GM12878 (cell line): ENCODE results near the gene YBX2. TPM values are rescaled to one million over a fixed set of nuclear protein-coding genes. Genes with fewer than 3 reads are reported as not detected.
A peak's percentile ranks its signal among the peaks of the same experiment; 100 is the strongest.

ENCODE experiments used
- ATAC-seq: fragments of 200-7000 bp; cut with Tn5 transposase; 3 replicates; pipeline ENCODE4 v1.9.1; 2020; ENCODE audit warnings: mild to moderate bottlenecking, moderate library complexity
- BruUV-seq: library from RNA; stranded (reverse); fragments of 400-500 nt; replicated peaks from 2 replicates; lab custom pipeline; 2021; lab: Mats Ljungman, UMichigan
- CTCF ChIA-PET: fragments of 300-600 bp; sonication (Branson Sonifier 250); formaldehyde crosslinking; extraction: SDS; loops from one replicate; lab custom pipeline; 2021; ENCODE audit warnings: inconsistent platforms; lab: Yijun Ruan, JAX
- POLR2A ChIA-PET: fragments of 350-600 bp; formaldehyde crosslinking; extraction: SDS; loops from one replicate; lab custom pipeline; 2021; ENCODE audit warnings: inconsistent platforms; lab: Charles Lee
- RAD21 ChIA-PET: fragments of 300-600 bp; sonication (Branson Sonifier 250); formaldehyde crosslinking; loops from one replicate; lab custom pipeline; 2023; ENCODE audit warnings: antibody characterized with exemption; ENCODE audit not compliant: unreplicated experiment; lab: Charles Lee
- SMC1A ChIA-PET: fragments of 300-600 bp; sonication (Branson Sonifier 250); formaldehyde crosslinking; loops from one replicate; lab custom pipeline; 2023; ENCODE audit not compliant: unreplicated experiment, uncharacterized antibody; lab: Charles Lee
- DNase-seq: peaks from one replicate; pipeline ENCODE4 v3.0.0-alpha.2; 2011; ENCODE audit warnings: low read depth, low spot score
- FAIRE-seq: peaks from 3 replicates; lab custom pipeline; 2011; peaks lifted over from hg19 to GRCh38; lab: Jason Lieb, UNC
- H2AFZ ChIP-seq: 2 replicates; pipeline ENCODE4 v1.6.0; 2011; ENCODE audit warnings: low read depth, low read length, control low read depth; ENCODE audit not compliant: control insufficient read depth
- H3K27ac ChIP-seq: 2 replicates; pipeline ENCODE4 v1.5.1; 2011; ENCODE audit warnings: control low read depth; ENCODE audit not compliant: control insufficient read depth, insufficient read depth
- H3K27me3 ChIP-seq, 2 experiments: replicated peaks in 1 of 2; 2 replicates each; pipeline versions ENCODE4 v1.6.0 to v1.6.1; 2011; ENCODE audit warnings: low read length in 1 of 2; ENCODE audit not compliant: control insufficient read depth in 2 of 2, insufficient read depth in 2 of 2
- H3K36me3 ChIP-seq, 2 experiments: 2 replicates each; pipeline ENCODE4 v1.5.1; 2011; ENCODE audit warnings: low read length in 1 of 2; ENCODE audit not compliant: control insufficient read depth in 2 of 2, insufficient read depth in 2 of 2
- H3K4me1 ChIP-seq: 2 replicates; pipeline ENCODE4 v1.6.1; 2011; ENCODE audit warnings: mild to moderate bottlenecking, low read length, moderate library complexity, mixed read lengths; ENCODE audit not compliant: control insufficient read depth, insufficient read depth
- H3K4me2 ChIP-seq: 2 replicates; pipeline ENCODE4 v1.6.0; 2011; ENCODE audit warnings: control low read depth; ENCODE audit not compliant: control insufficient read depth, insufficient read depth
- H3K4me3 ChIP-seq: fragments of 200-600 bp; sonication (generic); 2 replicates; pipeline ENCODE4 v1.5.1; 2016
- H3K79me2 ChIP-seq: 2 replicates; pipeline ENCODE4 v1.6.0; 2011; ENCODE audit warnings: low read length; ENCODE audit not compliant: control insufficient read depth, insufficient read depth
- H3K9ac ChIP-seq: 2 replicates; pipeline ENCODE4 v1.8.0; 2011; ENCODE audit warnings: low read length, control low read depth, mixed read lengths; ENCODE audit not compliant: control insufficient read depth, insufficient read depth
- H3K9me3 ChIP-seq: replicated peaks from 3 replicates; pipeline ENCODE4 v1.5.1; 2011; ENCODE audit warnings: mild to moderate bottlenecking, low read length; ENCODE audit not compliant: control insufficient read depth, insufficient read depth
- H4K20me1 ChIP-seq: 2 replicates; pipeline ENCODE4 v1.6.0; 2011; ENCODE audit not compliant: control insufficient read depth, insufficient read depth
- HDAC6 ChIP-seq: fragments of 200-600 bp; sonication (generic); IDR thresholded peaks from one replicate; pipeline ENCODE4 v1.8.0; 2017; ENCODE audit warnings: antibody characterized with exemption; ENCODE audit not compliant: unreplicated experiment
- WGBS: methylation state at CpG from one replicate; pipeline ENCODE4 v1.1.6; 2016; ENCODE audit warnings: low lambda C conversion rate; ENCODE audit not compliant: insufficient replicate concordance, insufficient coverage; ENCODE audit errors: missing lambda C conversion rate; 5-methylcytosine and 5-hydroxymethylcytosine counted together
- in situ Hi-C: fragments of 300-500 bp; cut with MboI; formaldehyde crosslinking; loops from 9 replicates; pipeline ENCODE4 v1.14.3; 2018; ENCODE audit warnings: mixed read lengths
- intact Hi-C: fragments of 100-400 bp; cut with micrococcal nuclease; formaldehyde crosslinking; loops from one replicate; pipeline ENCODE4 v1.14.2; 2022; ENCODE audit not compliant: unreplicated experiment
- polyA plus RNA-seq, 11 experiments: library from polyadenylated mRNA; depleted of rRNA in 4 of 11; unstranded in 6 of 11; stranded (reverse) in 5 of 11; fragments of >200 nt; fragmentation: Nextera tagmentation in 4 of 11; fragmentation: Illumina TruSeq in 1 of 11; extraction: Ambion mirVana in 4 of 11; extraction: Trizol in 1 of 11; gene quantifications; 1 replicate in 1 of 11; 2 replicates in 10 of 11; pipeline versions ENCODE4 v1.2.1 to v1.2.3, GENCODE V29; 2011 to 2016; ENCODE audit warnings: inconsistent platforms in 2 of 11, missing spikeins in 2 of 11, low read depth in 1 of 11
- total RNA-seq, 4 experiments: library from RNA; depleted of rRNA in 3 of 4; stranded (reverse); fragments of >200 nt in 3 of 4; fragmentation: Illumina TruSeq in 1 of 4; extraction: Trizol in 1 of 4; gene quantifications; 2 replicates each; pipeline versions ENCODE4 v1.2.1 to v1.2.3, GENCODE V29; 2013 to 2021
- TF ChIP-seq, protein P1 (sequence below): fragments of 450-650 bp; IDR thresholded peaks from 2 replicates; pipeline ENCODE4 v1.6.1; 2017; ENCODE audit warnings: antibody characterized with exemption, mild to moderate bottlenecking, moderate library complexity

Gene YBX2
- total and polyA plus RNA-seq, 10 of the 15 experiments (the other 5 are each of a cell fraction or from before 2014, with no cell fraction given) = not detected

DNA sequence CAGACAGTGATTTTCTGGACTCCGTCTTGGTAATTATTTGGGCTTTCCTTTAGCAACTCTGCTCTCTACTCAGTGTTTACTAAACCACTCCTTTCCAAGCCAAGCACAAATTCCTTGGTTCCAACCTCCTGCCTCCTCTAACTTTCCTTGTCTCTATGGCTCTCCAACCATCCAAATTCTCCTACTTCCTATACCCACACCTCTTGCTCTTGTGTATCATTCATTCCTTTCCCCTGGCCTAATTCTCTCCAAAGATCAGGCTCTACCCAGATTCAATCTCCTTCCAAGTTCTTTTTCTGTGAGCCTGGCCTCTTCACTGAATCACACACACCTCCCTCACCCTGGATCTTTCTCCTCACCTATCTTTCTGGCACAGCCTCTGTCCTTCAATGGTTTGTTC is 33.6 kb upstream of the YBX2 start:
- peak overlapping the region; percentile 79 for H3K9ac ChIP-seq
- H3K27ac ChIP-seq = no peak overlapping the region
- no peaks in the 10 kb centered on the region for H4K20me1 ChIP-seq
- in situ Hi-C loops = no loop called here
- intact Hi-C loops = loop anchor here (2.0 kb wide), 1 partner anchor 21 kb away; the partner anchor contains the start of gene EIF5A
- no peak for TF ChIP-seq HDAC6
- TF ChIP-seq, protein P1, sequence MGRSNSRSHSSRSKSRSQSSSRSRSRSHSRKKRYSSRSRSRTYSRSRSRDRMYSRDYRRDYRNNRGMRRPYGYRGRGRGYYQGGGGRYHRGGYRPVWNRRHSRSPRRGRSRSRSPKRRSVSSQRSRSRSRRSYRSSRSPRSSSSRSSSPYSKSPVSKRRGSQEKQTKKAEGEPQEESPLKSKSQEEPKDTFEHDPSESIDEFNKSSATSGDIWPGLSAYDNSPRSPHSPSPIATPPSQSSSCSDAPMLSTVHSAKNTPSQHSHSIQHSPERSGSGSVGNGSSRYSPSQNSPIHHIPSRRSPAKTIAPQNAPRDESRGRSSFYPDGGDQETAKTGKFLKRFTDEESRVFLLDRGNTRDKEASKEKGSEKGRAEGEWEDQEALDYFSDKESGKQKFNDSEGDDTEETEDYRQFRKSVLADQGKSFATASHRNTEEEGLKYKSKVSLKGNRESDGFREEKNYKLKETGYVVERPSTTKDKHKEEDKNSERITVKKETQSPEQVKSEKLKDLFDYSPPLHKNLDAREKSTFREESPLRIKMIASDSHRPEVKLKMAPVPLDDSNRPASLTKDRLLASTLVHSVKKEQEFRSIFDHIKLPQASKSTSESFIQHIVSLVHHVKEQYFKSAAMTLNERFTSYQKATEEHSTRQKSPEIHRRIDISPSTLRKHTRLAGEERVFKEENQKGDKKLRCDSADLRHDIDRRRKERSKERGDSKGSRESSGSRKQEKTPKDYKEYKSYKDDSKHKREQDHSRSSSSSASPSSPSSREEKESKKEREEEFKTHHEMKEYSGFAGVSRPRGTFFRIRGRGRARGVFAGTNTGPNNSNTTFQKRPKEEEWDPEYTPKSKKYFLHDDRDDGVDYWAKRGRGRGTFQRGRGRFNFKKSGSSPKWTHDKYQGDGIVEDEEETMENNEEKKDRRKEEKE = no peak
- no peaks in the 10 kb centered on the region for H3K9me3 ChIP-seq
- H3K27me3 ChIP-seq = no peaks in the 10 kb centered on the region
- BruUV-seq = no TSS peak
- 100% methylated on average over 1 of the region's 1 CpG for WGBS
- DNase-seq (no peak), ATAC-seq (no peak), FAIRE-seq (no peak)
- peak overlapping the region; percentile 66 for H3K4me2 ChIP-seq
- ChIA-PET CTCF (interaction anchor here (0.8 to 7.9 kb wide), 3 partner anchors 9 to 282 kb away, joined by 4 to 49 read pairs (median 46); partner anchors contain the start of gene ACAP1), SMC1A (interaction anchor here (1.0 to 2.3 kb wide), 2 partner anchors 10 to 26 kb away, joined by 3 to 18 read pairs; partner anchors contain the start of gene ACAP1), RAD21 (interaction anchor here (2.2 kb wide), 1 partner anchor 9 kb away, joined by 10 read pairs; the partner anchor contains the start of gene ACAP1), POLR2A (interaction anchor here (1.7 to 3.2 kb wide), 4 partner anchors 9 to 86 kb away, joined by 6 to 21 read pairs (median 11); partner anchors contain the start of genes ACAP1, GABARAP and TMEM256)
- peaks cover 2 to 12% of the 10 kb centered on the region in 2 experiments; a peak in 3 of 4 replicates for H3K36me3 ChIP-seq
- H3K79me2 ChIP-seq = peaks cover 17% of the 10 kb centered on the region
- no peak overlapping the region for H2AFZ ChIP-seq
- peaks cover 27% of the 10 kb centered on the region for H3K4me1 ChIP-seq
- H3K4me3 ChIP-seq = peak overlapping the region; percentile 99
